Fibroblast of upper back skin (primary cell): ENCODE results near the gene NRXN3.

Experiments
- DNase-seq: peaks from one replicate; pipeline ENCODE4 v3.0.0-alpha.2; 2013

The NRXN3 gene

GRCh38 chr14:79569072-79569471, 1398.9 kb downstream of the NRXN3 start:
- DNase-seq: no peak

GRCh38 chr14:79570648-79571047, 1400.5 kb downstream of the NRXN3 start:
- no peak for DNase-seq

GRCh38 chr14:79571366-79571765, 1401.2 kb downstream of the NRXN3 start:
- no peak for DNase-seq

- DNase-seq: peak; percentile 74
These were observed 1403.3 kb downstream of the NRXN3 start for GRCh38 chr14:79573486-79573885.

- no peak for DNase-seq
These were observed 1404.9 kb downstream of the NRXN3 start for GRCh38 chr14:79575032-79575431.

GRCh38 chr14:79576424-79576823, 1406.3 kb downstream of the NRXN3 start:
- DNase-seq: no peak

GRCh38 chr14:79578470-79578869, 1408.3 kb downstream of the NRXN3 start:
- peak; percentile 33 for DNase-seq

- DNase-seq: no peak
These were observed 1410.2 kb downstream of the NRXN3 start for GRCh38 chr14:79580414-79580813.

GRCh38 chr14:79580906-79581305, 1410.7 kb downstream of the NRXN3 start:
- no peak for DNase-seq

- peak; percentile 32 for DNase-seq
These were observed 1411.9 kb downstream of the NRXN3 start for GRCh38 chr14:79581912-79582576.

GRCh38 chr14:79583738-79584408, 1413.7 kb downstream of the NRXN3 start:
- DNase-seq: peak; percentile 48

GRCh38 chr14:79584679-79585078, 1414.5 kb downstream of the NRXN3 start:
- peak; percentile 92 for DNase-seq

GRCh38 chr14:79585845-79586244, 1415.7 kb downstream of the NRXN3 start:
- peak; percentile 68 for DNase-seq

GRCh38 chr14:79586416-79586815, 1416.2 kb downstream of the NRXN3 start:
- no peak for DNase-seq

- peak; percentile 86 for DNase-seq
These were observed 1416.9 kb downstream of the NRXN3 start for GRCh38 chr14:79586989-79587598.

- DNase-seq: no peak
These were observed 1417.7 kb downstream of the NRXN3 start for GRCh38 chr14:79587875-79588274.

GRCh38 chr14:79588398-79588797, 1418.2 kb downstream of the NRXN3 start:
- DNase-seq: no peak

GRCh38 chr14:79596551-79596950, 1426.4 kb downstream of the NRXN3 start:
- DNase-seq: peak; percentile 91

GRCh38 chr14:79597566-79597965, 1427.4 kb downstream of the NRXN3 start:
- DNase-seq: peak; percentile 55

- peak; percentile 87 for DNase-seq
These were observed 1428.2 kb downstream of the NRXN3 start for GRCh38 chr14:79598339-79598738.

- DNase-seq: no peak
These were observed 1429.1 kb downstream of the NRXN3 start for GRCh38 chr14:79599239-79599638.

GRCh38 chr14:79600406-79600805, 1430.2 kb downstream of the NRXN3 start:
- DNase-seq: no peak

GRCh38 chr14:79601579-79601978, 1431.4 kb downstream of the NRXN3 start:
- DNase-seq: no peak

GRCh38 chr14:79602045-79602444, 1431.9 kb downstream of the NRXN3 start:
- no peak for DNase-seq
